Heart left ventricle (tissue), 13 donors: Measurements from ENCODE around the gene MMP17.

Experiments used
- CTCF ChIP-seq, 12 donors: fragments of 200-600 bp; sonication (generic) in 4 of 12; IDR thresholded peaks; one replicate each; pipeline versions ENCODE4 v1.5.0 to v1.8.0; 2018 to 2022; ENCODE audit warnings: antibody characterized with exemption in 12 of 12, mild to moderate bottlenecking in 5 of 12
- POLR2A ChIP-seq, 2 donors: fragments of 450-650 bp; IDR thresholded peaks; one replicate each; pipeline ENCODE4 v1.6.1; 2017; ENCODE audit warnings: antibody characterized with exemption in 2 of 2, mild to moderate bottlenecking in 2 of 2, moderate library complexity in 2 of 2
- donor health status: ischemic (EF 13 %, LVEDD 7.1; RV severe dilation, severe dysfunction).
- donor health status: DM: no; HTN: yes; CAD: no.
- donor health status: DM: no; HTN: no; CAD: no.
- donor health status: ischemic (EF 25% LVEDD 6.9; RV normal size, moderate dysfunction).
- donor health status: ischemic (EF 25% LVEDD 5.7; RV mildly dilated, moderate dysfunction).
- donor health status: ischemic (EF 35%, LVEDD 5.7; RV mildly dilated, moderate dysfunction).
- donor health status: nonischemic (EF 11% LVEDD 7.7; RV severe dilation, severe dysfunction).
- donor health status: DM: yes; HTN: yes; CAD: no.
- donor health status: PGD.
- donor health status: ischemic (EF 29% LVEDD 5.4; RV normal size, mild dysfunction).
- donor health status: nonischemic (EF 23%, LVEDD 6.1; RV moderate dilation, normal function).

GRCh38 chr12:131872154-131873051 lies 44.2 kb downstream of the MMP17 start:
- no peak for TF ChIP-seq CTCF (IDR thresholded peaks at IDR 0.05)
- no peak for TF ChIP-seq POLR2A (IDR thresholded peaks at IDR 0.05)
